GM12892 (cell line): ENCODE results near the gene SOX6.

Source experiments
- POLR2A ChIP-seq: IDR thresholded peaks from 2 replicates; pipeline ENCODE4 v1.6.1; 2011; ENCODE audit warnings: low read depth, low read length, control low read depth
- TAF1 ChIP-seq: IDR thresholded peaks from 2 replicates; pipeline ENCODE4 v1.6.1; 2011; ENCODE audit warnings: low read depth, mild to moderate bottlenecking, control low read depth, low read length, borderline replicate concordance

GRCh38 chr11:16040151-16040550, 316.2 kb downstream of the SOX6 start:
- no peak for TF ChIP-seq POLR2A
- no peak for TF ChIP-seq TAF1
